ENCODE results near the gene SEMA4A.
A peak's percentile ranks its signal among the peaks of the same experiment; 100 is the strongest.
"Not testable (repeated sequence)": the region's sequence is repeated elsewhere in the genome, so short reads cannot be mapped to it uniquely, and the experiment has no call there.

Gene SEMA4A

DNA sequence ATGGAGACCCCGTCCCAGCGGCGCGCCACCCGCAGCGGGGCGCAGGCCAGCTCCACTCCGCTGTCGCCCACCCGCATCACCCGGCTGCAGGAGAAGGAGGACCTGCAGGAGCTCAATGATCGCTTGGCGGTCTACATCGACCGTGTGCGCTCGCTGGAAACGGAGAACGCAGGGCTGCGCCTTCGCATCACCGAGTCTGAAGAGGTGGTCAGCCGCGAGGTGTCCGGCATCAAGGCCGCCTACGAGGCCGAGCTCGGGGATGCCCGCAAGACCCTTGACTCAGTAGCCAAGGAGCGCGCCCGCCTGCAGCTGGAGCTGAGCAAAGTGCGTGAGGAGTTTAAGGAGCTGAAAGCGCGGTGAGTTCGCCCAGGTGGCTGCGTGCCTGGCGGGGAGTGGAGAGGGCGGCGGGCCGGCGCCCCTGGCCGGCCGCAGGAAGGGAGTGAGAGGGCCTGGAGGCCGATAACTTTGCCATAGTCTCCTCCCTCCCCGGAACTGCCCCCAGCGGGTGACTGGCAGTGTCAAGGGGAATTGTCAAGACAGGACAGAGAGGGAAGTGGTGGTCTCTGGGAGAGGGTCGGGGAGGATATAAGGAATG, 38.4 kb upstream of the SEMA4A start:
- Histone ChIP-seq H3K4me1 (ENCODE audit: insufficient read depth, low read length) (peaks cover 19% of the 10 kb centered on the region), H3K9ac (ENCODE audit: low read depth, low read length) (peak overlapping the region; percentile 81), H3K36me3 (ENCODE audit: insufficient read depth, low read length) (no peaks in the 10 kb centered on the region), H3K9me3 (ENCODE audit: control insufficient read depth, insufficient read depth, low read length) (no peaks in the 10 kb centered on the region)

DNA sequence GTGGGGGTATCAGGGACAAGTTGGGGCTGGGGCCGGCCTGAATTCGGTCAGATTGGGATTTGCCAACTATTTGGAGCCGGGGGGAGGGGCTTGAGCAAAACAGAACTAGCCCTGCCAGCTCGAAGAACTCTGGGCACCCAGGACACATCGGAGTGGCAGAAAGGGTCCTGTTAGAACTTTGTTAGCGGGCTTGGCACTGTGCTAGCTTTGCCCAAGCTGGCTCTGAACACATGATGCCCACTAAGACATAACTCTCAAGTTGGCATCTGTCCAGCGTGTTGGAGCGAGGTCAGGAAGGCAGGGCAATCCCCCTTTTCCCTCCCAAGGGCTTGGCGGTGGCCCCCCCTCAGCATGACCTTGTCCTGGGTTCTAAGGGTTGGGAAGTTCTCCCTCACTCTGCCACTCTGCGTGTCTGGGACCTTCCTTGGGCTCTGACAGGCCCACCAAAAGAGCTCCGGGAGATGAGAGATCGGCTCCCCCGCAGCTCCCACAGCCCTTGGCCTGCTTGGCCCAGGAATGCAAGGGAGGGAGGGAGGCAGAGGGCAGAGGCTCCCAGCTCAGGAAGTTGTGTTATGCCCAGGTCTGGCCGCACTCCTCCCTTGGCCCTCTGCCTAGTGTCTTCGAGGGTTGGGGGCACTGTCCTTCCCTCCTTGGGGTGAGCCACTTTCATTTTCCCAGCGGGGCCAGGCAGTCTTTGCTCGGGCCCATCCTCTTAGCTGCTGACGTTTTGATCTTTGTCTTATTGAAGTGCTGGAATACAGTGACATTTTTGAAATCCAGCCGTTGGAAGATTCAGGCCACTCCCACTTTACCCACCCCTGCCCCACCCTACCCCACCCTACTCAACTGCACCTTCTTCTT, 37.6 kb upstream of the SEMA4A start:
- Histone ChIP-seq H3K36me3 (ENCODE audit: insufficient read depth, low read length) (no peaks in the 10 kb centered on the region), H3K9ac (ENCODE audit: low read depth, low read length) (peak overlapping the region; percentile 81), H3K9me3 (ENCODE audit: control insufficient read depth, insufficient read depth, low read length) (no peaks in the 10 kb centered on the region), H3K4me1 (ENCODE audit: insufficient read depth, low read length) (peaks cover 26% of the 10 kb centered on the region)

DNA sequence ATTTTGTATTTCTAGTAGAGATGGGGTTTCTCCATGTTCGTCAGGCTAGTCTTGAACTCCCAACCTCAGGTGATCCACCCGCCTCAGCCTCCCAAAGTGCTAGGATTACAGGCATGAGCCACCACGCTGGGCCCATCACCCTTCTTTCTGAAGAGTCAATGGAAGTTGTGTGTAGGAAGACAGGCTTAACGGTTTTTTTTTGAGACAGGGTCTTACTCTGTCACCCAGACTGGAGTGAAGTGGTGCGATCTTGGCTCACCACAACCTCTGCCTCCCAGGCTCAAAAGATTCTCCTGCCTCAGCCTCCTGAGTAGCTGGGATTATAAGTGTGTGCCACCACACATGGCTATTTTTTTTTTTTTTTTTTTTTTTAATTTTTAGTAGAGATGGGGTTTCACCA, 36.7 kb upstream of the SEMA4A start:
- Histone ChIP-seq H3K9ac (ENCODE audit: low read depth, low read length) (peak overlapping the region; percentile 81; the same call in 1 of the 2 replicates), H3K4me1 (ENCODE audit: insufficient read depth, low read length) (peaks cover 35% of the 10 kb centered on the region)

DNA sequence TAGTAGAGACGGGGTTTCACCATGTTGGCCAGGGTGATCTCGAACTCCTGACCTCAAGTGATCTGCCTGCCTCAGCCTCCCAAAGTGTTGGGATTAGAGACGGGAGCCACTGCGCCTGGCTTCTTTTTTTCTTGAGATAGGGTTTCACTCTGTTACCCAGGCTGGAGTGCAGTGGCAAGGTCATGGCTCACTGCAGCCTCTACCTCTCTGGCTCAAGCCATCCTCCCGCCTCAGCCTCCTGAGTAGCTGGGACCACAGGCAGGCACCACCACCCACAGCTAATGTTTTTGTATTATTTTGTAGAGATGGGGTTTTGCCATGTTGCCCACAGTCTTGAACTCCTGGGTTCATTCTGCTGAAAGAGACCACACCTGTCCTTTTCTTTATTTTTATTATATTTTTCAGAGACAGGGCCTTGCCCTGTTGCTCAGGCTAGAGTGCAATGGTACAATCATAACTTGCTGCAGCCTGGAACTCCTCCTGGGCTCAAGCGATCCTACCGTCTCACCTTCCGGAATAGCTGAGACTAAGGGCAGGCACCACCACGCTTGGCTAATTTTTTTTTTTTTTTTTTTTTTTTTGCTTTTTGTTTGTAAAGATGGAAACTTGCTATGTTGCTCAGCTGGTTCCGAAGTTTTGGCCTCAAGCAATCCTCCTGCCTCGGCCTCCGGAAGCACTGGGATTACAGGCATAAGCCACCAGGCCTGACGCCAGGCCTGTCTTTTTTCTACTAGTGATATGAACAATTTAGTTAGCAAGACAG, 35.8 kb upstream of the SEMA4A start:
- peaks cover 42% of the 10 kb centered on the region for H3K4me1 ChIP-seq (ENCODE audit: insufficient read depth, low read length)
- H3K9me3 ChIP-seq (ENCODE audit: control insufficient read depth, insufficient read depth, low read length): no peaks in the 10 kb centered on the region
- no peaks in the 10 kb centered on the region for H3K36me3 ChIP-seq (ENCODE audit: insufficient read depth, low read length)
- H3K9ac ChIP-seq (ENCODE audit: low read depth, low read length): peak overlapping the region; percentile 35; the same call in 1 of the 2 replicates

More for the DNA sequence above, 36.7 kb upstream of the SEMA4A start:
- not testable (repeated sequence) for H3K36me3 ChIP-seq (ENCODE audit: insufficient read depth, low read length); H3K9me3 ChIP-seq (ENCODE audit: control insufficient read depth, insufficient read depth, low read length)

DNA sequence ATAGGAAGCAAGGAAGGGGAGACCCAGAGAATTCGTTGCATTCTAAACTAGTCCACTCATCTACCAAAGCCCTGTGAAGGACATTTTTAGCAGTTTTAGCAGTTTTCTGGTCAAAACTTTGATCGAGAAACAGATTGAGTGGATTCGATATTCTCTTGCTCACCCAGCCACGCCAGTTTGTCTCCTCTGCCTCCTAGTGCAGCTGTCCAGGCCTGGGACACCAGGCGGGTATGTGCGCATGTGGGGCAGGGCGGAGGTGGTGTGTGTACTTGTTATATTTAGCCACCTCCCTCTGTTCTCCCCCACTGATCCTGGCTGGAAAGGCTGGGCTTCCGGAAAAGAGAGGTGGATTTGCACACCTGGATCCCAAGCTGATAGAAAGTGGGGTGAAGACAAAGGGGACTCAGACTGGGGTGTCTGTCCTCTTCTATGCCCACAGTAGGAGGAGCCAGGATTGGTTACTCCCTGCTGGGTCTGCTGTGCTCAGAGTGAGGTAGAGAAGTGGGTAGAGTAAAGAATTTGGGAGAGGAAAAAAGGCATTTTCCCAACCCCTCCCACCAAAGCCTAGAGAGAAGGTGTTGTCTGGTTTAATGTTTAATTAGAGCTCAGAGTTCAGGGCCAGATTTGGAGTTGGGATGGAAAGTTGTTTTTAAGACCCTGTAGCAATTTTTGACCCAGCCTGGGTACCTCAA, 35.1 kb upstream of the SEMA4A start:
- no peaks in the 10 kb centered on the region for H3K9me3 ChIP-seq (ENCODE audit: control insufficient read depth, insufficient read depth, low read length)
- H3K9ac ChIP-seq (ENCODE audit: low read depth, low read length): peak overlapping the region; percentile 35; the same call in 1 of the 2 replicates
- H3K36me3 ChIP-seq (ENCODE audit: insufficient read depth, low read length): no peaks in the 10 kb centered on the region
- peaks cover 47% of the 10 kb centered on the region for H3K4me1 ChIP-seq (ENCODE audit: insufficient read depth, low read length)

DNA sequence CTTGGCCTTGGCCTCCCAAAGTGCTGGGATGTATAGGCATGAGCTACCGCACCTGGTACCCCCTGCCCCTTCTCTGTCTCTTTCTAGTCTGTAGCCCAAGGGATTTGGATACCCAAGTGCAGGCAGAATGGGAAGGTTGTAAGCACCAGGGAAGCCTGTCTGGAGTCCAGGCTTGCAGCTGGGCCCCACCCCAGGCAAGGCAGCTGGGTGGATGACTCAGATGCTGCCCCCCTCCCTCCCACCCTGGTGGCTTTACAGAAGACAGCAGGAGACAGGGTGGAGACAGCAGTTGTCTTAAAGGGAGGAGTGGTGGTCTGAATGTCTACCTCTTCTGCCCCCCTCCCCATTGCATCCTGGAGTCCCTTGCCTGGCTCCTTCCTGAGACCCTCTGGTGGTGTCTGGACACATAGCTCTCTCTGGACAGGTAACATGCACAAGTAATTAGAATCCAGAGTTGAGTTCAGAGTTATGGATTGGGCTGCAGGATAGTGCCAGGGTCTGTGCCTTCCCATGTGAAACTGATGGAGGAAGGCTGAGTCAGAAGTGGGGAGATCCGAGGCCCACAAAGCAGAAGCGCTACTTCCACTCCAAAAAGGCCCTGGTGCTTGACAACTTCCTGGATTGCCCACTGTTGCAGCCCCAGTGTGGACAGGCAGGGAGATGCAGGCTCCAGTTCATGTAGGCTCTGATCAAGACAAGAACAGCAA, 33.7 kb upstream of the SEMA4A start:
- Histone ChIP-seq H3K36me3 (ENCODE audit: insufficient read depth, low read length) (no peaks in the 10 kb centered on the region), H3K4me1 (ENCODE audit: insufficient read depth, low read length) (peaks cover 51% of the 10 kb centered on the region), H3K9ac (ENCODE audit: low read depth, low read length) (no peak overlapping the region; the same call in 1 of the 2 replicates), H3K9me3 (ENCODE audit: control insufficient read depth, insufficient read depth, low read length) (no peaks in the 10 kb centered on the region)

DNA sequence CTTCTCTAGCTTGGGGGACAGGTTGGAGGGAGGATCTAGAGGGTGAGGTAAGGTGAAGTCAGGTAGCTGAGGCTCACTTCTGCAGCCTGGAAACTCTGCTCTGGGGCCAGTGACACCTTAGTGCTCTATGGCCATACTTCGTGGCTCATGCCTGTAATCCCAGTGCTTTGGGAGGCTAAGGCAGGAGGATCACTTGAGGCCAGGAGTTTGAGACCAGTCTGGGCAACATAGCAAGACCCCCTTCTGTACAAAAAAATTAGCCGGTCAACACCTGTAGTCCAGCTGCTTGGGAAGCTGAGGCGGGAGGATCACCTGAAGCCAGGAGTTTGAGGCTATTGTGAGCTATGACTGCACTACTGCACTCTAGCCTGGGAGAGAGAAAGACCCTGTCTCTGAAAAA, 33.1 kb upstream of the SEMA4A start:
- peaks cover 55% of the 10 kb centered on the region for H3K4me1 ChIP-seq (ENCODE audit: insufficient read depth, low read length)
- no peaks in the 10 kb centered on the region for H3K36me3 ChIP-seq (ENCODE audit: insufficient read depth, low read length)
- H3K9me3 ChIP-seq (ENCODE audit: control insufficient read depth, insufficient read depth, low read length): no peaks in the 10 kb centered on the region
- no peak overlapping the region for H3K9ac ChIP-seq (ENCODE audit: low read depth, low read length)

DNA sequence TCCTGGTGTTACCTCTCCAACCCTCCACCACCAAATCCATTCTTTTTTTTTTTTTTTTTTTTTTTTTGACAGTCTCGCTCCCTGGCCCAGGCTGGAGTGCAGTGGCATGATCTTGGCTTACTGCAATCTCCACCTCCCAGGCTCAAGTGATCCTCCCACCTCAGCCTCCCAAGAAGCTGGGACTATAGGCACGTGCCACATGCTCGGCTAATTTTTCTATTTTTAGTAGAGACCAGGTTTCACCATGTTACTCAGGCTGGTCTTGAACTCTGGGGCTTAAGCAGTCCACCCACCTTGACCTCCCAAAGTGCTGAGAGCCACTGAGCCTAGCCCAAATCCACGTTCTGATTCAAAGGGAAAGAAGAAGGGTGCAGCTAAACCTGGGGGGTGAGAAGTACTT, 32.4 kb upstream of the SEMA4A start:
- peaks cover 55% of the 10 kb centered on the region for H3K4me1 ChIP-seq (ENCODE audit: insufficient read depth, low read length)
- not testable (repeated sequence) for H3K9me3 ChIP-seq (ENCODE audit: control insufficient read depth, insufficient read depth, low read length); H3K9ac ChIP-seq (ENCODE audit: low read depth, low read length); H3K36me3 ChIP-seq (ENCODE audit: insufficient read depth, low read length)

DNA sequence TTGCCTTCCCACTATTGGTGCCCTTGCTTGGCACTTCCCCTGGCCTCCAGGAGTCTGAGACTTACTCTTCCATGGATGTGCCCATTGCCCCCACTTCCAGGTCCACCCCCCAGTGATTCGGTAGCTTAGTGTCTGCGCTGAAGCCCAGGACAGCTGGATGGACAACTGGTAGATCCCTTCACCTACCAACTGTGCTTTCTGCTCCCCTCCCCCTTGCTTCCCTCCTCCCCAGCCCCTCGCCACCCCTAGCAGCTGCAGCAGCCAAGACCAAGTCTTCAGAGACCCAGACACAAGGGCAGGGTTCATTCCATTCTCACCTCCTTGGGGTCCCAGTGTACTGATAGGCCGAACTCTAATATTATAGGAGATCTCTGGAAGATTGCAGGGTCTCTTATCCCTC, 31.9 kb upstream of the SEMA4A start:
- peaks cover 59% of the 10 kb centered on the region for H3K4me1 ChIP-seq (ENCODE audit: insufficient read depth, low read length)
- no peaks in the 10 kb centered on the region for H3K9me3 ChIP-seq (ENCODE audit: control insufficient read depth, insufficient read depth, low read length)
- no peak overlapping the region for H3K9ac ChIP-seq (ENCODE audit: low read depth, low read length)
- H3K36me3 ChIP-seq (ENCODE audit: insufficient read depth, low read length): no peaks in the 10 kb centered on the region

DNA sequence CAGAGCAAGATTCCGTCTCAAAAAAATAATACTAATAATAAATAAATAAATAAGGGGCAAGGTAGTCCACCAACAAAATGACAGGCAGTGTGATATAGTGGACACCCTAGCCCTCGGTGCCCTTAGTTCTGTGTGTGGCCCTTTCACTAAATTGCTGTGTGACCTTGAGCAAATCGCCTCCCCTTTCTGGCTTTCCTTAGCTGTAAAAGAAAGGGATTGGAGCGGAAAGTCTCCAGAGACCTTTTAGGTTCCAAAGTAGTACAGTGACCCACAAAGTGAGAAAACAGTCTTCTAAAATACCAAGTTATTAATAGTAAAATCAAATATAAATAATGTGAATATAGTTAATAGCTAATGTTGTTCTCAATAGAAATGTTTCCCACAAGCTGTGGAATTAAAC, 31.3 kb upstream of the SEMA4A start:
- peaks cover 66% of the 10 kb centered on the region for H3K4me1 ChIP-seq (ENCODE audit: insufficient read depth, low read length)
- peak overlapping the region; percentile 21; the same call in 1 of the 2 replicates for H3K9ac ChIP-seq (ENCODE audit: low read depth, low read length)
- H3K36me3 ChIP-seq (ENCODE audit: insufficient read depth, low read length): no peaks in the 10 kb centered on the region
- H3K9me3 ChIP-seq (ENCODE audit: control insufficient read depth, insufficient read depth, low read length): no peaks in the 10 kb centered on the region

DNA sequence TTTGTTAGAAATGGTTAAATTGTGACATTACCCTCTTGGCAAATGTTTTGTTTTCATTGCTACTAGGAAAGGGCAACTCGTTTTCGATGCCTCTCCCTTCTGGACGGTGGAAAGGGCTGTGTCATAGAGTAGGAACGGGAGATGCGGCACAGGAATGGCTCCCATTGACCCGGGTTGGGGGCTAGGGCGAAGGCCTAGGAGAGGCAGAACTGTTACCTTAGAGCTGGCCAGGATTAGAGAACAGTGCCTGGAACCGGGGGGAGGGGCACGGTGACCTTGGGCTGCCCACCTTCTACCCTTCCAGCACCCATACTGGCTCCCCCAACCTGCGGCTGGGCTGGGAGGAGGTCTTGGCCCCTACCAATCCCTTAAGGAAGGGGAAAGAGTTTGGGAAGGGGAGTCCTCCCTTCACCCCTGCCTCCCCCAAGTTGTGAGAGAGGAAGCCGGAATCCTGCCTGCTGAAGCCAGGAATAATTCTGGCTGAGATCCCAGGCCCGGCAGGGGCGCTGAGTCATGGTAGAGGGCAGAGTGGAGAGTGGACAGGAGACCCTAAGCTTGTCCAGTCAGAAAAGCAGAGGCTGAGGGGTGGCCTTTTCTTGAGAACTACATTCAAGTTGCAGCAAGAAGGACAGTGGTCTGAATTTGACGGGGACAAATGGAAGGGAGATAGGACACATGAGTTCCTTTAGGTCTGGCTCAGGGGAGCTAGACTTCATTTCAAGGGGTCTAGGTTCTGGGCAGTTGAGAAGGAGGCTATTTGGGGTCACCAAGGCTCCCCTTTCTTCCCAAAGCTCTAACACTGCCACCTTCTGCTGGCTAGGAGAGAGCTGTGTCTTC, 30.6 kb upstream of the SEMA4A start:
- no peaks in the 10 kb centered on the region for H3K9me3 ChIP-seq (ENCODE audit: control insufficient read depth, insufficient read depth, low read length)
- peak overlapping the region; percentile 21; the same call in 1 of the 2 replicates for H3K9ac ChIP-seq (ENCODE audit: low read depth, low read length)
- no peaks in the 10 kb centered on the region for H3K36me3 ChIP-seq (ENCODE audit: insufficient read depth, low read length)
- H3K4me1 ChIP-seq (ENCODE audit: insufficient read depth, low read length): peaks cover 66% of the 10 kb centered on the region

DNA sequence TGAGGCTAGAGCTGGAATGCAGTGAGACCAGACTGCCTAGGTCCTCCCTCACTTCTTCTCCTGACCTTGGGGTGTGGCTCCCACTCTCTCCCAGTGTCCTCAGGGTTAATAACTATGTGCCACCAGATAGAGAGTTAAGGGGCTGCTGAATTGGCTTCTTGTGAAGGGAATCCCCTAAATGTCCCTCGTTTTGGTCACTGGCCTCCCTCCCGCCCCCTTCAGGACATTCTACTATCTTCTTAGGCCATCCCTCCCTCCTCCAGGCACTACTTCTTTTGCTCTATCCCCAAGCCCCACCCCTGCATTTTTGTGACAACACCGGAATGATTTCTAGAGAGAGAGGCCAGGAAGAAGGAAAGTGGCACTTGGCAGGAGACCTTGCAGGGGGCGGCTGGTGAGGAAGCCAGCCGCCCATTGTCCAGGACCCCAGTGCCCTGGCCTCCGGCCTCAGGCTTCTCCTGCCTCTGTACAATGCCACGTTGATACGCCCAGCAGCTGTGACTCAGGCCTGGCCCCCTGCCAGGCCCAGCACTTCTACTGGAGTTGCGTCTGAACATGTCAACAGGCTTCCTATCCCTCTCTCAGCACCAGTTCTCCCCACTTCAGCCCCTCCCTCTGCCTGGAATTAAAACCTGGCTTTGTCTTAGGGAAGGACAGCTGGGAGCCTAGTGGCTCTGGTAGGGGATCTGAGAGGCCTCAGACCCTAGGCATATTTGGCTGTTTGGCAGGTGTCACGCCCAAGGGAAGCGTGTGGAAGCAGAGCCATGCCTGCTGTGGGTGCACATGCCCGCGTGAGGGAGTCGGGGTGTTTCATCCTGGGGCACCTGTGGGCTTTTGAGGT, 29.8 kb upstream of the SEMA4A start:
- H3K36me3 ChIP-seq (ENCODE audit: insufficient read depth, low read length): no peaks in the 10 kb centered on the region
- peak overlapping the region; percentile 21 for H3K9ac ChIP-seq (ENCODE audit: low read depth, low read length)
- H3K4me1 ChIP-seq (ENCODE audit: insufficient read depth, low read length): peaks cover 69% of the 10 kb centered on the region
- no peaks in the 10 kb centered on the region for H3K9me3 ChIP-seq (ENCODE audit: control insufficient read depth, insufficient read depth, low read length)
